Lower leg skin (tissue), 4 donors: ENCODE data around the gene GEMIN8. TPM values are rescaled to one million over a fixed set of nuclear protein-coding genes. Genes with fewer than 3 reads are reported as not detected.

Experiments used
- DNase-seq, 2 donors: peaks; one replicate each; pipeline ENCODE4 v3.0.0-alpha.2; 2019; ENCODE audit warnings: low spot score in 2 of 2
- H3K4me3 ChIP-seq: fragments of 200-600 bp; sonication (generic); 2 replicates; pipeline ENCODE4 v1.5.1; 2017; ENCODE audit warnings: mild to moderate bottlenecking, low read depth; ENCODE audit not compliant: poor library complexity, severe bottlenecking
- POLR2A ChIP-seq, 2 donors: fragments of 450-650 bp; IDR thresholded peaks; one replicate each; pipeline ENCODE4 v1.6.1; 2016 to 2017; ENCODE audit warnings: antibody characterized with exemption in 2 of 2, mild to moderate bottlenecking in 1 of 2, moderate library complexity in 1 of 2
- WGBS, 2 donors: methylation state at CpG; one replicate each; pipeline ENCODE4 v1.1.5; 2018; 5-methylcytosine and 5-hydroxymethylcytosine counted together
- intact Hi-C: fragments of 100-400 bp; cut with DNase I; formaldehyde crosslinking; loops from one replicate; pipeline ENCODE4 v1.15.0; 2023; ENCODE audit warnings: low total_unique reads
- total RNA-seq, 4 donors: library from RNA; depleted of rRNA; stranded (reverse); fragments of >200 nt; gene quantifications; one replicate each; pipeline ENCODE4 v1.1.0, GENCODE V29; 2016
- TF ChIP-seq, protein P1 (sequence below), 3 donors: fragments of 450-650 bp; IDR thresholded peaks; one replicate each; pipeline ENCODE4 v1.5.1; 2016; ENCODE audit warnings: antibody characterized with exemption in 3 of 3, mild to moderate bottlenecking in 3 of 3, moderate library complexity in 2 of 3

GEMIN8 gene
- total RNA-seq, 4 donors from 2014 or later, result 12.0 to 18.6 (median 16.3) TPM

DNA sequence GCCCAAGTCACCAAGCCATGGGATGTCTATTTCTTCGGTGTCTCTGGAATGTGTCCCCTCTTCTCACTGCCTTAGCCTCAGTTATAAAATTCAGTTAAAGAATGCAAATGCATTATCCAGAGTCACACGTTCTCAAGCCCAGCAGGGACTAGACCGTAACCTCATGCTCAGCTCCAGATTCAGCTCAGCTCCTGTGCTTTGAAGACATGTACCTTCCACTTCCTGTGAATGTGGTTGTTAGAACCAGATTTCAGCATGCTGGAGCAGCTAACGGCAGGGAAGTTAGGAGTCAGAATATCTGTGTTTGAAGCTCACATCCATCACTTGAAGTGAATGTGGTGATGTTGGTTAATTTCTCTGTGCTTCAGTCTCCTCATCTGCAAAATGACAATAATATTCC, 26.7 kb downstream of the GEMIN8 start:
- WGBS, 2 donors, result 86 to 87% methylated on average over 4 of the region's 4 CpGs
- no peak for TF ChIP-seq POLR2A (IDR thresholded peaks at IDR 0.05)
- TF ChIP-seq, protein P1, sequence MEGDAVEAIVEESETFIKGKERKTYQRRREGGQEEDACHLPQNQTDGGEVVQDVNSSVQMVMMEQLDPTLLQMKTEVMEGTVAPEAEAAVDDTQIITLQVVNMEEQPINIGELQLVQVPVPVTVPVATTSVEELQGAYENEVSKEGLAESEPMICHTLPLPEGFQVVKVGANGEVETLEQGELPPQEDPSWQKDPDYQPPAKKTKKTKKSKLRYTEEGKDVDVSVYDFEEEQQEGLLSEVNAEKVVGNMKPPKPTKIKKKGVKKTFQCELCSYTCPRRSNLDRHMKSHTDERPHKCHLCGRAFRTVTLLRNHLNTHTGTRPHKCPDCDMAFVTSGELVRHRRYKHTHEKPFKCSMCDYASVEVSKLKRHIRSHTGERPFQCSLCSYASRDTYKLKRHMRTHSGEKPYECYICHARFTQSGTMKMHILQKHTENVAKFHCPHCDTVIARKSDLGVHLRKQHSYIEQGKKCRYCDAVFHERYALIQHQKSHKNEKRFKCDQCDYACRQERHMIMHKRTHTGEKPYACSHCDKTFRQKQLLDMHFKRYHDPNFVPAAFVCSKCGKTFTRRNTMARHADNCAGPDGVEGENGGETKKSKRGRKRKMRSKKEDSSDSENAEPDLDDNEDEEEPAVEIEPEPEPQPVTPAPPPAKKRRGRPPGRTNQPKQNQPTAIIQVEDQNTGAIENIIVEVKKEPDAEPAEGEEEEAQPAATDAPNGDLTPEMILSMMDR (IDR thresholded peaks at IDR 0.05), result no peak

DNA sequence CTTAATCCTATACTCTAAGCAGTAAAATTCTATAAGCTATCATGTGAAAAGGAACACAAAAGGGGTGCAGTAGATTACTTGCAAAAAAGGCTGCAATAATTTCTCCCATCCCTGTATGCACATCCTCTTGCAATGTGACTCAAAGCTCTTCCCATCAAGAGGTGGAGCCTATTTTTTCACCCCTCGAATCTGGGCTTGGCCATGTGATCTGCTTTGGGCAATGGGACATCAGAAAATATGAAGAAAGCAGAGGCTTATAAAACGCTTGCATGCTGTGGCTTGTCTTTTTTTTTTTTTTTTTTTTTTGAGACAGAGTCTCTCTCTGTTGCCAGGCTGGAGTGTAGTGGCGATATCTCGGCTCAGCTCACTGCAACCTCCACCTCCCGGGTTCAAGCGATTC, 33.0 kb downstream of the GEMIN8 start:
- intact Hi-C loops, result no loop called here
- 80 to 85% methylated on average over 6 of the region's 6 CpGs for WGBS, 2 donors
- TF ChIP-seq POLR2A (IDR thresholded peaks at IDR 0.05), result no peak
- TF ChIP-seq, protein P1 (IDR thresholded peaks at IDR 0.05), result no peak
- H3K4me3 ChIP-seq, result no peak overlapping the region
- DNase-seq, result no peak

More for the DNA sequence above, 26.7 kb downstream of the GEMIN8 start:
- intact Hi-C loops, result no loop called here
- DNase-seq, result no peak
- H3K4me3 ChIP-seq, result no peak overlapping the region

DNA sequence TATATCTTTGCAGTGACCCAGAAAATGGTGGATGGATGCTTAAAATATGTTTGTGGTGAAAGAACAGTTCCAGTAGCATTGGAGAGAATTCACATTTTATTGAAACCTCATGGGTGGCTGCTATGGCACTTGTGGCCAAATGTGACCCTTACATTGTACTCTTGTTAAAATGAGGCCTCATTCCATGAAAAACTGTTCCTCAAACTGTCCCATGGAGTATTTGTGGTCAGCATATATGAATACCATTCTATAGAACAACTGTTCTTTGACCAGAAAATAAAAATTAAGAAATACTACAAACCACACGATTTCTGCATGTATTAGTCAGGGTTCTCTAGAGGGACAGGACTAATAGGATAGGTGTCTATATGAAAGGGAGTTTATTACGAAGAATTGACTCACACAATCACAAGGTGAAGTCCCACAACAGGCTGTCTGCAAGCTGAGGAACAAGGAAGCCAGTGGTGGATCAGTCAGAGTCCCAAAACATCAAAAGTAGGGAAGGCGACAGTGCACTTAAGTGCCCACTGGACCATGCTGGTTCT, 35.1 kb downstream of the GEMIN8 start:
- intact Hi-C loops, result no loop called here
- no peak for DNase-seq
- TF ChIP-seq, protein P1 (IDR thresholded peaks at IDR 0.05), result no peak
- no peak for TF ChIP-seq POLR2A (IDR thresholded peaks at IDR 0.05)
- no peak overlapping the region for H3K4me3 ChIP-seq
- 82 to 84% methylated on average over 3 of the region's 3 CpGs for WGBS, 2 donors

DNA sequence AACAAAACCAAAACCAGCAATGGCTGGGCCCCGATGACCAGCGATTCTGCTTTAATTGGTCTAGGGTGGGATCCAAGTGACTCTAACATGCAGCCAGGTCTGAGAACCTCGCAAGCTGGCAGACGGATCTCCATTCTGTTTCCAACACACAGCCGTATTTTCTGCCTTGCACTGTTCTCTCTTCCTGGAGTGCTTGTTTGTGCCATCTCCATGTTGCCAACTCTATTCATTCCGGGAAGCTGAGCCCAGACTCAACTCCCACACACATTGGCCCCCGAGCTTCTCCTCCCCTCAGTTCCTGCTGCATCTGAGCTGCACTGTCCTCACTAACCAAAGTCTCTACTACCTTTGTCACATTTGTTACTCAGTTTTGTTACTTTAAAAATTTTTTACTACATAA, 35.6 kb downstream of the GEMIN8 start:
- no peak for DNase-seq
- intact Hi-C loops, result no loop called here
- WGBS, 2 donors, result 72 to 75% methylated on average over 7 of the region's 7 CpGs

DNA sequence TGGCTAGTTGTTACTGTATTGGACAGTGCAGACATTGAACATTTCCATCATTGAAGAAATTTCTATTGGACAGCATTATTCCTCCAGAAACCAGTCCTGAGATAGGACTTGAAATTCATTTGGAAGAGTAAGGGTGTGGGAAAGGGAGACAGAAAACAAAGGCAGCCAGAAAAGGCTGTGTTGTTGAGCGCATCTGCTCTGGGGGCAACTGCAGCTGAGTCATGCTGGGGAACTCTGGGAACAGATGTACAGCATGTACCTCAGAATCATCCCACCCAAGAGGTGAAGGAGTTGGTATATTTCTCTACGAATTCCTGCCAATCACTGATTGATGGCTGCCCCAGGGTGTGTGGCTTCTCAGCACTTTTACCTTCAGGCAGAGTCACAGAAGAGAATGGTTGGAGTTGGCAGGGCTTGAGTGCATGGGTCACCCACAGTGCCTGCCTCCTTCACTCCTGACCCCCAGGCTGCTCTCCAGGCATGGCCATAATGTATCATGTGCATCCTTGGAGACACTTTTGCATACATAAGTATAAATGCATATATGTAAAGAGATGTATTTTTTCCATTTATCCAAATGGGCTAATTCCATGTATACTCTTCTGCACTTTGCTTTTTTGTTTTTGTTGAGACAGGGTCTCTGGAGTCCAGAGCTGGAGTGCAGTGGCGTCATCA, 39.4 kb downstream of the GEMIN8 start:
- WGBS, 2 donors, result 55 to 65% methylated on average over 3 of the region's 3 CpGs
- TF ChIP-seq, protein P1 (IDR thresholded peaks at IDR 0.05), result no peak
- TF ChIP-seq POLR2A (IDR thresholded peaks at IDR 0.05), result no peak

More for the DNA sequence above, 35.6 kb downstream of the GEMIN8 start:
- H3K4me3 ChIP-seq, result no peak overlapping the region
- no peak for TF ChIP-seq POLR2A (IDR thresholded peaks at IDR 0.05)
- TF ChIP-seq, protein P1 (IDR thresholded peaks at IDR 0.05), result no peak

More for the DNA sequence above, 39.4 kb downstream of the GEMIN8 start:
- H3K4me3 ChIP-seq, result no peak overlapping the region
- intact Hi-C loops, result no loop called here
- DNase-seq, result no peak
